NB4 (cell line): ENCODE results near the gene VIPR2.

Experiments
- DNase-seq: peaks from one replicate; pipeline ENCODE4 v3.0.0; 2010; ENCODE audit warnings: low read depth
- H3K4me3 ChIP-seq: one replicate; pipeline ENCODE4 v1.5.1; 2011; ENCODE audit warnings: mild to moderate bottlenecking, low read depth, low read length, moderate library complexity
- CTCF ChIP-seq: IDR thresholded peaks from one replicate; pipeline ENCODE4 v1.5.1; 2012; ENCODE audit warnings: low read depth, low read length
- MAX ChIP-seq: IDR thresholded peaks from 2 replicates; pipeline ENCODE4 v1.6.1; 2011; ENCODE audit warnings: low read depth, low read length
- MYC ChIP-seq: IDR thresholded peaks from 2 replicates; pipeline ENCODE4 v1.6.1; 2011; ENCODE audit warnings: low read depth, low read length
- POLR2A ChIP-seq: IDR thresholded peaks from 2 replicates; pipeline ENCODE4 v1.6.1; 2011; ENCODE audit warnings: mild to moderate bottlenecking; ENCODE audit not compliant: insufficient read length; ENCODE audit errors: extremely low read depth

The VIPR2 gene

GRCh38 chr7:159027056-159027788 is 117.4 kb downstream of the VIPR2 start:
- TF ChIP-seq POLR2A (no peak), MAX (no peak), MYC (no peak), CTCF (no peak)
- no peak for DNase-seq
- H3K4me3 ChIP-seq = no peak overlapping the region

- no peak overlapping the region for H3K4me3 ChIP-seq
- DNase-seq = no peak
- TF ChIP-seq POLR2A (no peak), MAX (no peak), CTCF (no peak), MYC (no peak)
Observed at GRCh38 chr7:159026271-159027055, 118.2 kb downstream of the VIPR2 start.

- DNase-seq = no peak
- H3K4me3 ChIP-seq = no peak overlapping the region
- no peak for TF ChIP-seq POLR2A
- no peak for TF ChIP-seq MYC
- no peak for TF ChIP-seq MAX
- no peak for TF ChIP-seq CTCF
Observed at GRCh38 chr7:159025161-159025779, 119.4 kb downstream of the VIPR2 start.

- H3K4me3 ChIP-seq = no peak overlapping the region
- no peak for DNase-seq
- no peak for TF ChIP-seq MAX
- TF ChIP-seq CTCF = no peak
Observed at GRCh38 chr7:159024280-159024951, 120.3 kb downstream of the VIPR2 start.

DNA sequence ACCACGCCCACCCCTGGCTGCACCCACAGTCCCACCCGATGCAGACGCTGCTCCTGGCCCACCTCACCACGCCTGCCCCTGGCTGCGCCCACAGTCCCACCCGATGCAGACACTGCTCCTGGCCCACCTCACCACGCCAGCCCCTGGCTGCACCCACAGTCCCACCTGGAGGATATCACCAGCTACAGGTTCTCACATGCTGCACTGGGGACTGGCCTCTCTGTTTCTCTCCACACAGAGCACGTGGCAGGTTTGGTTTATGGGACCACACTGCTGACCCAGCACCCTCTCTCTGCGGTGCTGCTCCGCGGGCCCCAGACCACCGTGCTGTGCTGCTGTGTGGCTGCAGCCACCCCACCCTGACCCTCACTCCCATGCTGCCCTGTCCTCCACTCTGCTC is 120.9 kb downstream of the VIPR2 start:
- DNase-seq = no peak
- 0 out of 2 replicates have a peak, but pooled peaks have one; percentile 20 for TF ChIP-seq MAX
- TF ChIP-seq MYC = no peak
- no peak for TF ChIP-seq POLR2A
- no peak for TF ChIP-seq CTCF
- H3K4me3 ChIP-seq = no peak overlapping the region
